Trophoblast cell (in vitro differentiated cells and primary cell): ENCODE results near the gene CHI3L2.

Experiments
- DNase-seq, 2 donors: peaks; one replicate each; pipeline ENCODE4 v3.0.0-alpha.2; 2016
- H2AFZ ChIP-seq: 2 replicates; pipeline ENCODE4 v1.6.1; 2013; ENCODE audit warnings: low read length, moderate library complexity, mild to moderate bottlenecking; ENCODE audit not compliant: insufficient read depth, poor library complexity
- H2AK5ac ChIP-seq: 2 replicates; pipeline ENCODE4 v1.6.1; 2013; ENCODE audit warnings: mild to moderate bottlenecking, low read length
- H2BK120ac ChIP-seq: 2 replicates; pipeline ENCODE4 v1.6.1; 2013; ENCODE audit warnings: low read length, mild to moderate bottlenecking, moderate library complexity; ENCODE audit not compliant: insufficient read depth, poor library complexity
- H2BK12ac ChIP-seq: 2 replicates; pipeline ENCODE4 v1.6.1; 2013; ENCODE audit warnings: mild to moderate bottlenecking, low read length, moderate library complexity
- H2BK5ac ChIP-seq: 2 replicates; pipeline ENCODE4 v1.6.1; 2013; ENCODE audit warnings: low read length, low read depth, moderate library complexity, mild to moderate bottlenecking; ENCODE audit not compliant: poor library complexity
- H3K14ac ChIP-seq: 2 replicates; pipeline ENCODE4 v1.6.1; 2013; ENCODE audit warnings: mild to moderate bottlenecking, low read length
- H3K18ac ChIP-seq: 2 replicates; pipeline ENCODE4 v1.6.1; 2013; ENCODE audit warnings: mild to moderate bottlenecking, low read length
- H3K23ac ChIP-seq: 2 replicates; pipeline ENCODE4 v1.6.1; 2013; ENCODE audit warnings: low read length
- H3K27ac ChIP-seq: 2 replicates; pipeline ENCODE4 v1.5.1; 2013; ENCODE audit warnings: low read depth, mild to moderate bottlenecking, inconsistent platforms, low read length, moderate library complexity
- H3K27me3 ChIP-seq: 2 replicates; pipeline ENCODE4 v1.6.1; 2013; ENCODE audit warnings: inconsistent platforms, mild to moderate bottlenecking, low read length, moderate library complexity; ENCODE audit not compliant: insufficient read depth
- H3K36me3 ChIP-seq, 2 experiments: 1 replicate in 1 of 2; 2 replicates in 1 of 2; pipeline ENCODE4 v1.6.1; 2013; ENCODE audit warnings: low read length in 2 of 2, mild to moderate bottlenecking in 2 of 2, moderate library complexity in 1 of 2; ENCODE audit not compliant: insufficient read depth in 2 of 2, control insufficient read depth in 1 of 2
- H3K4ac ChIP-seq: 2 replicates; pipeline ENCODE4 v1.6.1; 2013; ENCODE audit warnings: low read depth, mild to moderate bottlenecking, low read length, moderate library complexity
- H3K4me1 ChIP-seq, 2 experiments: 1 replicate in 1 of 2; 2 replicates in 1 of 2; pipeline ENCODE4 v1.6.1; 2013; ENCODE audit warnings: low read length in 2 of 2, mild to moderate bottlenecking in 2 of 2, moderate library complexity in 1 of 2; ENCODE audit not compliant: insufficient read depth in 2 of 2, control insufficient read depth in 1 of 2
- H3K4me2 ChIP-seq: 2 replicates; pipeline ENCODE4 v1.6.1; 2013; ENCODE audit warnings: inconsistent platforms, mild to moderate bottlenecking, low read length, moderate library complexity
- H3K4me3 ChIP-seq: 2 replicates; pipeline ENCODE4 v1.5.1; 2013; ENCODE audit warnings: mild to moderate bottlenecking, low read depth, low read length, inconsistent platforms
- H3K79me1 ChIP-seq: one replicate; pipeline ENCODE4 v1.6.1; 2013; ENCODE audit warnings: low read length
- H3K79me2 ChIP-seq: 2 replicates; pipeline ENCODE4 v1.6.1; 2013; ENCODE audit warnings: low read length, mild to moderate bottlenecking; ENCODE audit not compliant: control insufficient read depth, insufficient read depth, poor library complexity
- H3K9ac ChIP-seq: 2 replicates; pipeline ENCODE4 v1.6.1; 2013; ENCODE audit warnings: mild to moderate bottlenecking, low read length
- H3K9me3 ChIP-seq: 2 replicates; pipeline ENCODE4 v1.6.1; 2013; ENCODE audit warnings: low read depth, mild to moderate bottlenecking, control low read depth, inconsistent platforms, low read length; ENCODE audit not compliant: insufficient read depth
- H4K12ac ChIP-seq: 2 replicates; pipeline ENCODE4 v1.6.1; 2013; ENCODE audit warnings: low read depth, mild to moderate bottlenecking, low read length, moderate library complexity
- H4K8ac ChIP-seq: 2 replicates; pipeline ENCODE4 v1.6.1; 2013; ENCODE audit warnings: low read depth, mild to moderate bottlenecking, low read length, moderate library complexity
- H4K91ac ChIP-seq: one replicate; pipeline ENCODE4 v1.6.1; 2013; ENCODE audit warnings: low read depth, mild to moderate bottlenecking, low read length, moderate library complexity
- WGBS: extraction: QIAGEN DNeasy Blood & Tissue Kit; methylation state at CpG from one replicate; pipeline ENCODE4 v1.1.7; 2013; ENCODE audit warnings: missing lambda C conversion rate; ENCODE audit not compliant: insufficient read length, insufficient coverage; ENCODE audit errors: extremely low coverage; 5-methylcytosine and 5-hydroxymethylcytosine counted together

Gene CHI3L2

DNA sequence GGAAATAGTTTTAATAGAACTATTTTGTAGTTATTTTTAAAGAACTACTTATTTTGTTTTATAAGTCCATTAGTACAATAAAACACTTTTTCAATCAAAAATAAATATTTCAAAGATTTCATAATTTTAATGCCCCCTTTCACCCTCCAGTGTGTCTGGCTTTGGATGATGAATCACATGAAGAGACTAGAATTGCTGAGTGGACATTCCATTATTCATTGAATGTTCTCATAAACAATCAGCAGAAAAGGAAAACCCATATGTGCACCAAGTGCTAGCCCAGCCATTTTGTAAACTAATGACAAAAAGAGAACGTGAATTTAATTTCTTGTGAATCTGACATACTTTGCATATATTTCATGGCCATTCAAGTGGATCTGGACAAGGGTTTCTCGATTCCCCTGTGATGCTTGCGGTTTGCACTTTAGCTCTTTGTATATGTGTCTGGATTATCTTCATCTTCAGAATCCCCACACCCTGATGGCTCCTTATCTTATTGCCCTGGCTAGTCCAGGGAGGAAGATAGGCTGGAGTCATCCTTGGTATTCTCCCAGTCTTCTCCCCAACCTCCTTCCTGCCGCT lies 42.4 kb downstream of the CHI3L2 start:
- Histone ChIP-seq H4K91ac (no peak overlapping the region), H3K79me2 (no peaks in the 10 kb centered on the region), H3K14ac (no peak overlapping the region), H3K9ac (no peak overlapping the region), H2AFZ (no peak overlapping the region), H4K8ac (no peak overlapping the region), H3K4me2 (no peak overlapping the region), H3K4ac (no peak overlapping the region), H3K23ac (no peak overlapping the region), H2BK12ac (no peak overlapping the region), H3K27me3 (no peaks in the 10 kb centered on the region), H3K4me1 (no peaks in the 10 kb centered on the region), H4K12ac (no peak overlapping the region), H3K27ac (no peak overlapping the region), H2BK120ac (no peak overlapping the region), H2BK5ac (no peak overlapping the region), H3K9me3 (no peaks in the 10 kb centered on the region), H3K36me3 (no peaks in the 10 kb centered on the region), H3K79me1 (no peaks in the 10 kb centered on the region), H3K4me3 (no peak overlapping the region), H3K18ac (no peak overlapping the region), H2AK5ac (no peak overlapping the region)
- no CpG with 5 or more reads among the region's 4 CpGs for WGBS
- no peak for DNase-seq

DNA sequence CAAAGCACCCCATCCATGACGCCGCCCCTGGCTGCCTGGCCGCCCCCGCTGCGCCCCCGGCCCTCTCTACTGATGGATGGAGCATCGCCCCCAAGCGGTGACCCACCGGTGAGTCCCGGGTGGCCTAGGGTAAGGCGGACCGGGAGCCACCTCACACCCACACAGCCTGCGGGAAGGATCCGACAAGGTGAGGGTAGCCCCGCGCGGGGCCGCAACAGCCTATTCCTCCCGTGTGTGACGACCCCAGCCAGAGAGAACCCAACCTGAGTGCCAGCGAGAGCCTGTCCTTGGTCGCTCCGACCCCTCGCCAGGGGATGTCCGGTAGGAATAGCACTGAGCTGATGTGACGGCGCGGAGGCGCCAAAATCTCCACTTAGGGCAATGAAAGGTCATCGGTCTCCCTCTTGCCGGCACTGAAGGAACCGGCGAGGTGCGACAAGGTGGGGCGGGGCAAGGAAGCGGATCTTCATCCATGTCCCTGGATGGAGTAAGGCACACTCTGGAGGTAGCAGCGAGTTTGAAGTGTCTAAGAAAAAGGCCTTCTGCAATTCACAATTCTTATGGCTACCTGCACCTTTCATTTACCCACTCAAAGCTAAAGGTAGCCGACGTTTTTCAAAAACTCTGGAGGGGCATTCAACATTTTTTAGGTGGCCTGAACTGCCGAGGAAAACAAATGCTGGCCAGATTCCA lies 43.4 kb downstream of the CHI3L2 start:
- Histone ChIP-seq H3K9ac (no peak overlapping the region), H3K4me3 (no peak overlapping the region), H4K91ac (no peak overlapping the region), H2AK5ac (no peak overlapping the region), H3K27me3 (no peaks in the 10 kb centered on the region), H3K79me2 (no peaks in the 10 kb centered on the region), H2BK12ac (no peak overlapping the region), H3K9me3 (no peaks in the 10 kb centered on the region), H3K14ac (no peak overlapping the region), H3K79me1 (no peaks in the 10 kb centered on the region), H3K18ac (no peak overlapping the region), H2AFZ (no peak overlapping the region), H3K4me1 (no peaks in the 10 kb centered on the region), H2BK120ac (no peak overlapping the region), H4K8ac (no peak overlapping the region), H3K27ac (no peak overlapping the region), H3K4ac (no peak overlapping the region), H4K12ac (no peak overlapping the region), H3K23ac (no peak overlapping the region), H3K4me2 (no peak overlapping the region), H3K36me3 (no peaks in the 10 kb centered on the region), H2BK5ac (no peak overlapping the region)
- WGBS: no CpG with 5 or more reads among the region's 40 CpGs
- DNase-seq: no peak

DNA sequence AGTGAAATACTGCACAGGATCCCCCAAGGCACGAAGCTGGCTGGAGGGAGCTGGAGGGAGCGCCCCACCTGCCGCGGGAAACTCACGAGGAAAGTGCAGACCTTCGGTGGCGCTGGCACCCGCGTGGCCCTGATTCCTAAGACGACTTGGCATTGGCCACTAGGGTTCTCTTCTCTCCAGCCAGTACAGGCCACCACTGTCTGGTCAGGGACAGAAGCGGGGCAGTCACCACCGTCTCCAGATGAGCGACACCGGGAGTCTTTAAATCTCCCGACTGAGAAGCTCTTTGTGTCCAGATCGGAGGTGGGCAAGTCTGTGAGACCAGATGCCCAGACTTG lies 43.9 kb downstream of the CHI3L2 start:
- Histone ChIP-seq H3K4me1 (no peaks in the 10 kb centered on the region), H3K4me2 (no peak overlapping the region), H2BK5ac (no peak overlapping the region), H3K36me3 (no peaks in the 10 kb centered on the region), H3K27me3 (no peaks in the 10 kb centered on the region), H3K4ac (no peak overlapping the region), H3K18ac (no peak overlapping the region), H2BK120ac (no peak overlapping the region), H2AFZ (no peak overlapping the region), H3K27ac (no peak overlapping the region), H3K4me3 (no peak overlapping the region), H3K79me1 (no peaks in the 10 kb centered on the region), H3K9me3 (no peaks in the 10 kb centered on the region), H3K23ac (no peak overlapping the region), H3K79me2 (no peaks in the 10 kb centered on the region), H2BK12ac (no peak overlapping the region), H4K91ac (no peak overlapping the region), H4K8ac (no peak overlapping the region), H2AK5ac (no peak overlapping the region), H3K9ac (no peak overlapping the region), H4K12ac (no peak overlapping the region), H3K14ac (no peak overlapping the region)
- no peak for DNase-seq
- WGBS: no CpG with 5 or more reads among the region's 16 CpGs

DNA sequence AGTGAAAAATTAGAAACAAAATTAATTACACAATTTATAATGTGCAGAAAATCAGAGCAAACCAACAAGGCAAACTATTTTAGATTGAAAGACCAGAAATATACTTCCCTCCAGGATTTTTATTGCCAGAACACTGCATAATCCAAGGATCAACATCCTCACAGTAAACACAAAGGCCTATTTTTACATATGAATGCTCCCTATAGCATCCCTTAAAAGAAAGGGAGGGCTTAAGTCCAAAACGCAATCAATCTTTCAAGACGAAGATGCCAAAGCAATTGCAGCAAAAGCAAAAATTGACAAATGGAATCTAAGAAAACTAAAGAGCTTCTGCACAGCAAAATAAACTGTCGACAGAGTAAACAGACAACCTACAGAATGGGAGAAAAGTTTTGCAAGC lies 44.6 kb downstream of the CHI3L2 start:
- H3K4me2 ChIP-seq: no peak overlapping the region
- H4K91ac ChIP-seq: no peak overlapping the region
- no peak overlapping the region for H4K12ac ChIP-seq
- no peak overlapping the region for H3K9ac ChIP-seq
- no peak overlapping the region for H3K14ac ChIP-seq
- no peak overlapping the region for H3K23ac ChIP-seq
- H3K18ac ChIP-seq: no peak overlapping the region
- H3K9me3 ChIP-seq: no peaks in the 10 kb centered on the region
- no peaks in the 10 kb centered on the region for H3K79me2 ChIP-seq
- no peaks in the 10 kb centered on the region for H3K79me1 ChIP-seq
- no peak overlapping the region for H2BK5ac ChIP-seq
- H3K4ac ChIP-seq: no peak overlapping the region
- H2BK120ac ChIP-seq: no peak overlapping the region
- no peak overlapping the region for H3K4me3 ChIP-seq
- H2AFZ ChIP-seq: no peak overlapping the region
- no peak overlapping the region for H4K8ac ChIP-seq
- H2BK12ac ChIP-seq: no peak overlapping the region
- no peak overlapping the region for H2AK5ac ChIP-seq
- no peak overlapping the region for H3K27ac ChIP-seq
- no peaks in the 10 kb centered on the region for H3K27me3 ChIP-seq
- no peaks in the 10 kb centered on the region for H3K36me3 ChIP-seq
- DNase-seq: no peak
- H3K4me1 ChIP-seq: no peaks in the 10 kb centered on the region
- no CpG with 5 or more reads among the region's 3 CpGs for WGBS
